ENCODE measurements around the gene CARD16. TPM values are rescaled to one million over a fixed set of nuclear protein-coding genes. Genes with fewer than 3 reads are reported as not detected.

The CARD16 gene
- 2.8 and 3.5 TPM in 2 replicates for total RNA-seq

DNA sequence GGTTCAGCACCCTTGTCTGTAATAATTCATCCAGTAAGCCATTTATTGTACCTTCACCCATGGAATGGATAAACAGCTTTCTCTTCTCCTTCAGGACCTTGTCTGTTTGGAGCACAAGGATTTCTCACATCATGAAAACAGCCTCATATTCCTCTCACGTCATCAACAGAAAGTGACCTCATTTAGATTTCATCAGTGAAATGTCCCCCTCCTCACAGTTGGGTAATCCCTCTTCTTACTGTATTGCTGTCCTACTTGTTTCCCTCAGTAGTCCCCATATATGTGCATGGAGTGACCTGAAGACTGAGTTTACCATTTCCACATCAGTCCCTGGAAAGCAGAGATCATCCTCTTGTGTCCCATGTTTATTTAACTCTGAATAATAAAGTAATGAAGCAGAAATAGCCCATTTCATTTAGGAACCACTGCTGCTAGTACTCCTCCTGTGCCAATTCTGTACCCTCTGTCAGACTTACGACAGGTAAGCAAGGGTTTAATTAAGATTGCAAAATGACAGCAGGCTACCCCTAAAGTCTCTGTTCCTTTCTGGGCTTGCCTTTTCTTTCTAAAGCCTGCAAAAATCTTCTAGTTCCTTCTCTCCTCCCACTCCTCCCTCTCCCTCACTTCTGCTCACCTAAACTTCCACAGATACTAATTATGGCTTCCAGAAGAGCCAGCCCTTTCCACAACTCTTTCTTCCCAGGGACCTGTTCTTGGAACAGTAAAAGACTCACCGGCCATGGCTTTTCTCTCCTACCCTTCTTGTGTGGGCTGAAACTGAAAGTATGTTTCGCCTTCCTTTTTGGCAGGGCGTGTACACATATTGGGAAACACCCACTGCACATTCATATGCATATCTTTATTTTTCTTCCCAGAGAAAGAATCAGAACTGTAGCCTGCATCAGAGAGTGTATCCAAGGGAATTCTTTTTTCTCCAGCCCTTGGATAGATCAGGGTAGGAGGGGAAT lies at the start of gene CARD16:
Gene CARD16, minus strand, starts transcription at position 779 of the 968 bp plus-strand sequence. Its CDS starts 38 bp downstream, at position 741.

DNA sequence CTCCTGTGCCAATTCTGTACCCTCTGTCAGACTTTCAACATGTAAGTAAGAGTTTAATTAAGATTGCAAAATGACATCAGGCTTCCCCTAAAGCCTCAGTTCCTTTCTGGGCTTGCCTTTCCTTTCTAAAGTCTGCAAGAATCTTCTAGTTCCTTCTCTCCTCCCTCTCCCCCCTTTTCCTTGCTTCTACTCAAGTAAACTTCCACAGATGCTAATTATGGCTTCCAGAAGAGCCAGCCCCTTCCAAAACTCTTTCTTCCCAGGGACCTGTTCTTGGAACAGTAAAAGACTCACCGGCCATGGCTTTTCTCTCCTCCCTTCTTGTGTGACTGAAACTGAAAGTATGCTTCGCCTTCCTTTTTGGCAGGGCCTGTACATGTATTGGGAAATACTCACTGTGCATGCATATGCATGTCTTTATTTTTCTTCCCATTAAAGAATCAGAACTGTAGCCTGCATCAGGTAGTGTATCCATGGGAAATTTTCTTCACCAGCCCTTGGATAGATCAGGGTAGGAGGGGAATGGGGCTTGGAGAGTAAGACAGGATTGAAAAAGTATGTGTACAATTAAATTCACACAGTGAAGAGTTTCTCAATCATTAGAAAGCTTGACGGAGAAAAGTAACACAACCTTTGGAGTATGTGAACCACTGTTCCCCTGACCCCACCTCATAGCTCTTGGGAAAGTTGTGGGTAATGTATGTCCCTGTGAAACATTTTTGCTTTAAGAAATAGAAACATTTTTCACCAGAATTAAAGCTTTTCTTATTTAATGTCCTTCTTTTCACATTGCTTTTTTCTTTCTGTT lies 10.1 kb downstream of the CARD16 start, which contains the start of gene CASP1:
Gene CASP1, minus strand, starts transcription at position 332 of the 808 bp plus-strand sequence. Its CDS starts 31 bp downstream, at position 301.

DNA sequence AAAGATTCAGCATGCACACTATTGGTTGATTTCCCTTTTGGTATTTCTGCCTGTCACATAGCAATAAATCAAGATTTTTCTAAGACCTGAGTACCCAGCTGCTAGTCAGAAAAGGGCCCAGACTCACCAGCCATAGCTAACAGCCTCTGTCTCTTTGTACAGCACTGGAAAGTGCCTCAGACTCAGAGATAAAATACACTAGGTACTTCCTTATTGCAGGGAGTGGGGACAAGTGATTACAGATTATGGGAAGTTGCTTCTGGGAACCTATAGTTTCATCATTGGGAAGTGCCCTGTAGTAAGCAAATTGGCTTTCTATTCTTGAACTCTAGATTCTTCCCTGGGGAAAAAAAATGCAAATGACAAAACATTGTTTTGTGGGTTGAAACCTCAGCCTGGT lies 22.1 kb downstream of the CARD16 start, which contains the start of gene CASP5:
Gene CASP5, minus strand, starts transcription at position 166 of the 400 bp plus-strand sequence. Its CDS starts 32 bp downstream, at position 134.

Other genes starting within 250 kb of the CARD16 start
- gene CASP12, start 146.9 kb downstream of the CARD16 start, total RNA-seq, result 0.16 TPM in 1 of 2 replicates, not detected in the other
- gene CASP4, start 76.8 kb downstream of the CARD16 start, total RNA-seq, result 84.2 and 94.1 TPM in 2 replicates
- not detected in 2 replicates for gene CASP5, start 22.2 kb downstream of the CARD16 start, total RNA-seq
- gene CASP1, start 10.2 kb downstream of the CARD16 start, total RNA-seq, result 11.4 and 11.5 TPM in 2 replicates
- not detected in 2 replicates for gene CARD18, start 94.4 kb upstream of the CARD16 start, total RNA-seq

Data from hair follicle dermal papilla cell (primary cell).